NT2/D1 (cell line): ENCODE results near the gene PHF8.

Source experiments
- DNase-seq: peaks from one replicate; pipeline ENCODE4 v3.0.0-alpha.2; 2011; ENCODE audit warnings: low read depth, low spot score
- H3K27me3 ChIP-seq: 2 replicates; pipeline ENCODE4 v1.6.0; 2011; ENCODE audit warnings: mild to moderate bottlenecking; ENCODE audit not compliant: insufficient read length, insufficient read depth
- H3K36me3 ChIP-seq: 2 replicates; pipeline ENCODE4 v1.6.1; 2011; ENCODE audit warnings: mild to moderate bottlenecking, low read length, mixed read lengths; ENCODE audit not compliant: insufficient read depth, insufficient read length
- H3K4me1 ChIP-seq: 2 replicates; pipeline ENCODE4 v1.5.1; 2011; ENCODE audit not compliant: insufficient read depth, insufficient read length
- H3K4me3 ChIP-seq: 2 replicates; pipeline ENCODE4 v1.5.1; 2011; ENCODE audit warnings: low read depth; ENCODE audit not compliant: insufficient read length
- H3K9ac ChIP-seq: 2 replicates; pipeline ENCODE4 v1.6.0; 2011; ENCODE audit warnings: low read depth; ENCODE audit not compliant: insufficient read length
- H3K9me3 ChIP-seq: 2 replicates; pipeline ENCODE4 v1.5.1; 2011; ENCODE audit warnings: mild to moderate bottlenecking, low read length; ENCODE audit not compliant: insufficient read depth
- SUZ12 ChIP-seq: IDR thresholded peaks from 2 replicates; pipeline ENCODE4 v1.6.1; 2011; ENCODE audit not compliant: insufficient read length, insufficient read depth; ENCODE audit errors: extremely low read depth
- YY1 ChIP-seq: IDR thresholded peaks from 2 replicates; pipeline ENCODE4 v1.6.1; 2011; ENCODE audit not compliant: insufficient read length, insufficient read depth
- ZNF274 ChIP-seq: IDR thresholded peaks from 2 replicates; pipeline ENCODE4 v1.6.1; 2011; ENCODE audit warnings: mild to moderate bottlenecking, low read depth, low read length

Gene PHF8

GRCh38 chrX:54044126-54044876, at the start of gene PHF8:
PHF8 (minus strand) TSS chrX:54044473; CDS start chrX:54042728, 1,745 bp downstream.
- no peaks in the 10 kb centered on the region for H3K9me3 ChIP-seq
- TF ChIP-seq SUZ12 (no peak), YY1 (peak; percentile 94), ZNF274 (no peak)
- peaks cover 4% of the 10 kb centered on the region for H3K4me1 ChIP-seq
- peaks cover 27% of the 10 kb centered on the region for H3K36me3 ChIP-seq
- H3K9ac ChIP-seq = peak within 1 kb of the TSS; percentile 95
- DNase-seq = peak; percentile 96
- H3K27me3 ChIP-seq = no peaks in the 10 kb centered on the region
- H3K4me3 ChIP-seq = peak within 1 kb of the TSS; percentile 82

GRCh38 chrX:54093571-54093970, 49.3 kb upstream of the PHF8 start:
- Histone ChIP-seq H3K36me3 (no peaks in the 10 kb centered on the region), H3K27me3 (no peaks in the 10 kb centered on the region), H3K9ac (no peak overlapping the region), H3K4me3 (no peak overlapping the region), H3K9me3 (no peaks in the 10 kb centered on the region), H3K4me1 (no peaks in the 10 kb centered on the region)
- no peak for DNase-seq
- TF ChIP-seq SUZ12 (no peak), ZNF274 (no peak), YY1 (no peak)

GRCh38 chrX:54093159-54093558, 48.9 kb upstream of the PHF8 start:
- H3K4me3 ChIP-seq = no peak overlapping the region
- DNase-seq = no peak
- no peak for TF ChIP-seq SUZ12
- no peak for TF ChIP-seq ZNF274
- TF ChIP-seq YY1 = no peak
- no peaks in the 10 kb centered on the region for H3K36me3 ChIP-seq
- no peaks in the 10 kb centered on the region for H3K4me1 ChIP-seq
- no peak overlapping the region for H3K9ac ChIP-seq
- H3K27me3 ChIP-seq = no peaks in the 10 kb centered on the region
- H3K9me3 ChIP-seq = no peaks in the 10 kb centered on the region

- H3K9ac ChIP-seq = no peak overlapping the region
- no peaks in the 10 kb centered on the region for H3K9me3 ChIP-seq
- no peaks in the 10 kb centered on the region for H3K27me3 ChIP-seq
- no peak for DNase-seq
- H3K4me1 ChIP-seq = no peaks in the 10 kb centered on the region
- peaks cover under 1% of the 10 kb centered on the region for H3K36me3 ChIP-seq
- H3K4me3 ChIP-seq = no peak overlapping the region
- no peak for TF ChIP-seq YY1
- TF ChIP-seq SUZ12 = no peak
- TF ChIP-seq ZNF274 = no peak
Measured at GRCh38 chrX:54090880-54091279, 46.6 kb upstream of the PHF8 start.

GRCh38 chrX:54089191-54089590, 44.9 kb upstream of the PHF8 start:
- TF ChIP-seq SUZ12 = no peak
- no peak for TF ChIP-seq YY1
- no peak for TF ChIP-seq ZNF274
- Histone ChIP-seq H3K36me3 (peaks cover 9% of the 10 kb centered on the region), H3K9ac (no peak overlapping the region), H3K27me3 (no peaks in the 10 kb centered on the region), H3K4me3 (no peak overlapping the region), H3K9me3 (no peaks in the 10 kb centered on the region), H3K4me1 (no peaks in the 10 kb centered on the region)
- no peak for DNase-seq

GRCh38 chrX:54087661-54088060, 43.4 kb upstream of the PHF8 start:
- no peaks in the 10 kb centered on the region for H3K27me3 ChIP-seq
- no peak overlapping the region for H3K9ac ChIP-seq
- no peak overlapping the region for H3K4me3 ChIP-seq
- H3K9me3 ChIP-seq = no peaks in the 10 kb centered on the region
- no peak for DNase-seq
- TF ChIP-seq SUZ12 = no peak
- no peak for TF ChIP-seq ZNF274
- TF ChIP-seq YY1 = no peak
- H3K36me3 ChIP-seq = peaks cover 9% of the 10 kb centered on the region
- H3K4me1 ChIP-seq = no peaks in the 10 kb centered on the region

GRCh38 chrX:54085666-54086065, 41.4 kb upstream of the PHF8 start:
- H3K27me3 ChIP-seq = no peaks in the 10 kb centered on the region
- H3K9me3 ChIP-seq = no peaks in the 10 kb centered on the region
- H3K4me3 ChIP-seq = no peak overlapping the region
- H3K4me1 ChIP-seq = no peaks in the 10 kb centered on the region
- DNase-seq = no peak
- TF ChIP-seq ZNF274 (no peak), YY1 (no peak), SUZ12 (no peak)
- H3K9ac ChIP-seq = no peak overlapping the region
- H3K36me3 ChIP-seq = peaks cover 9% of the 10 kb centered on the region
